Heart left ventricle (tissue), 13 donors: ENCODE data around the gene MAP3K3.

Experiments
- CTCF ChIP-seq, 12 donors: fragments of 200-600 bp; sonication (generic) in 4 of 12; IDR thresholded peaks; one replicate each; pipeline versions ENCODE4 v1.5.0 to v1.8.0; 2018 to 2022; ENCODE audit warnings: antibody characterized with exemption in 12 of 12, mild to moderate bottlenecking in 5 of 12
- POLR2A ChIP-seq, 2 donors: fragments of 450-650 bp; IDR thresholded peaks; one replicate each; pipeline ENCODE4 v1.6.1; 2017; ENCODE audit warnings: antibody characterized with exemption in 2 of 2, mild to moderate bottlenecking in 2 of 2, moderate library complexity in 2 of 2
- donor health status: ischemic (EF 13 %, LVEDD 7.1; RV severe dilation, severe dysfunction).
- donor health status: DM: no; HTN: yes; CAD: no.
- donor health status: DM: no; HTN: no; CAD: no.
- donor health status: ischemic (EF 25% LVEDD 6.9; RV normal size, moderate dysfunction).
- donor health status: ischemic (EF 25% LVEDD 5.7; RV mildly dilated, moderate dysfunction).
- donor health status: ischemic (EF 35%, LVEDD 5.7; RV mildly dilated, moderate dysfunction).
- donor health status: nonischemic (EF 11% LVEDD 7.7; RV severe dilation, severe dysfunction).
- donor health status: DM: yes; HTN: yes; CAD: no.
- donor health status: PGD.
- donor health status: ischemic (EF 29% LVEDD 5.4; RV normal size, mild dysfunction).
- donor health status: nonischemic (EF 23%, LVEDD 6.1; RV moderate dilation, normal function).

DNA sequence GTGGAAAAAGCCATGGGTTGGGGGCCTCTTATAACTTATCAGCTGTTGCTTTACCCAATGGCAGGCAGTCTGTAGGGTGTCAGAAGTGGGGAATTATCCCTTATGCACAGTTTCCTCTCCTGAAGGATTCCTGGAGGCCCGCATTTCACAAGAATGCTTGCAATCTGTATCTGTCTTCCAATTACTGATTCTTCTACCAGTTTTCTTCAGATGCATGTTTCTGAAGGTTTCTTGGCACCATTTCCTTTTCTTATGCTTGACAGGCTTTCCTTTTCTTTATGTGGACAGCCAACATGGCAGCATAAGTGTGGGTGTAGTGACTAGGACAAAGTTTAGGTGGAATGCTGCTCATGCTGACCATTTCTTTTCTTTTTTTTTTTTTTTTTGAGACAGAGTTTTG lies 36.1 kb downstream of the MAP3K3 start:
- TF ChIP-seq CTCF (IDR thresholded peaks at IDR 0.05) (no peak), POLR2A (IDR thresholded peaks at IDR 0.05) (no peak)
